Limb (tissue), 2 donors: ENCODE data around the gene ABI2.
A peak's percentile ranks its signal among the peaks of the same experiment; 100 is the strongest.
"Not testable (repeated sequence)": the region's sequence is repeated elsewhere in the genome, so short reads cannot be mapped to it uniquely, and the experiment has no call there.

Experiments used
- DNase-seq, 2 donors: peaks; one replicate each; pipeline ENCODE4 v3.0.0-alpha.2; 2016; ENCODE audit errors: extremely low spot score in 2 of 2

The ABI2 gene

DNA sequence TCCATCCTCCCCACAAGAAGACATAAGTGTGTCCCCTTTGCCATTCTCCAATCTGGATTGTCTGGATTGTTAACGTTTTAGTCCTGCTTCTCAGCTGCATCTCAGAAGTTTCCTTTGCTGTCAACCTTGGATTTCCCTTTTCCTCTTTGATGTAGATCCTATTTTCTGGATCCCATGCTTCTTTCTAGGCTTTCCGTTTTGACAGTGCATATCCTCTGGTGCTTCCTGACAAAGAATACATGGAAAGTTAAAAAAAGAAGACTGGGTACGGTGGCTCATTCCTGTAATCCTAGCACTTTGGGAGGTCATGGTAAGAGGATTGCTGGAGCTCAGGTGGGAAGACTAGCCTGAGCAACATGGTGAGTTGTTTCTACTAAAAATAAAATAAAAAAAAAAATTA, 26.8 kb downstream of the ABI2 start:
- DNase-seq: no peak

GRCh38 chr2:203359450-203359849, 31.3 kb downstream of the ABI2 start:
- DNase-seq: no peak

- DNase-seq: peak in 1 of 2 donors; percentile 6
These were observed 32.7 kb downstream of the ABI2 start for GRCh38 chr2:203360833-203361430.

GRCh38 chr2:203361495-203361894, 33.3 kb downstream of the ABI2 start:
- no peak for DNase-seq

- no peak for DNase-seq
These were observed 33.7 kb downstream of the ABI2 start for GRCh38 chr2:203361922-203362321.

GRCh38 chr2:203366639-203367466, 38.7 kb downstream of the ABI2 start:
- DNase-seq: no peak

- DNase-seq: not testable (repeated sequence)
These were observed 44.5 kb downstream of the ABI2 start for GRCh38 chr2:203372706-203373105.

DNA sequence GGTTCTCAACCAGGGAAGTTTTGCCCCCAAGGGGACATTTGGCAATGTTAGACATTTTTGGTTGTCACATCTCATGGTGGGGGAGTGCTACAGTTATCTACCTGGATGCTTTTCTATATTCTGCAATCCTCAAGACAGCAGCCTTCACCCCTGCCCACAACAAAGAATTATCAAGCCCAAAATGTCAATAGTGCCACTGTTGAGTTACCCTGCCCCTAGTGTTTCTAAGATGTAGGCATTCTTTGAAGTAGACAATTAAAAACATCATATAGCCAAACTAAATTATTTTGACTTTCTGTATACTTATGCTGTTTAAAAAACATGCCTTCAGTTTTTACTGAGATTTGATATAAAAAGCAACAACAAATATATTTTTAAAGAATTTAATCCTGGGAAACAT, 48.0 kb downstream of the ABI2 start:
- no peak for DNase-seq

GRCh38 chr2:203379156-203379555, 51.0 kb downstream of the ABI2 start:
- no peak for DNase-seq

DNA sequence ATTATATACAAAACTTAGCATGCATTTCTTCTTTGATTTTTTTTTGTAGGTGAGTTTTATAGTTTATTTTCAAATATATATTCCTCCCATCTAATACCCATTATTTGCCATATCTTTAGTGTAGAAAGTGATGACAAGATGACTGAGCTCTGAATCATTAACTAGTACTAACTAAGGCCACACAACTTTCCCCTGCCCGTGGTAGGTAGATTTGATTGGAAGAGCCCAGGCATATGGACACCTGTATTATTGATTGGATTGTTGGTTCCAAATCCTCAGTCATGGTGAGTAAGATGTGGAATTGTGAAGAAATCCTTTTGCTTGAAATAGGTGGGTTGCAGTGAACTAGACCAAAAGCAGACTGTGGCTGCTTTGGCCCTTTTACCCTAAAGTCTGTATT, 54.8 kb downstream of the ABI2 start:
- no peak for DNase-seq

- DNase-seq: not testable (repeated sequence)
These were observed 60.0 kb downstream of the ABI2 start for GRCh38 chr2:203388153-203388552.

DNA sequence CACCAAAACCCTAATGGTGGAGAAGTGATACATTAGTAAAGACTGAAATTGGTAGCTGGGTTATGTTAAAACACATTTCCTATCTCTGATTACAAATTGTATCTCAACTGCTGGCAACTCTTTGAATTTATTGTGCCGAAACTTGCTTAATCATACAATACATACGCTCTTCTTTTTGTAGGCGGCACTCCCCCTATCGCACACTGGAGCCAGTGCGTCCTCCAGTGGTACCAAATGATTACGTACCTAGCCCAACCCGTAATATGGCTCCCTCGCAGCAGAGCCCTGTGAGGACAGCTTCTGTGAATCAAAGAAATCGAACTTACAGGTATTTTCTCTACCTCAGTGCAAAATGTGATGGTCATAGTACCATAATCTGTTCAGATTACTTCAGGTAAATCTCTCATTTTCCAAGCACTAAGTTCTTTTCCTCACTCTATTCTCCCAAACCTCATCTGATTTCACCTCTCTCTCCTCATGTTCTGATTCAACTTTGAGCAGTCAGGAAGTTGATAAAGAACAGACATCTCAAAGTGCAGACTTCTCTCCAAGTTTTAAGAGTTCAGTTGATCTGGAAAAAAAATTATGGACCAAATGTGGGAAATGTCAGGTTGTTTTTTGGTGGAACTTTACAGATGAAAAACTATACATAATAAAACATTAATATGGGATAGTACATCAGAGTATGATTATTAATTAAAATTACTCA, 66.5 kb downstream of the ABI2 start:
- no peak for DNase-seq

- DNase-seq: no peak
These were observed 67.7 kb downstream of the ABI2 start for GRCh38 chr2:203395858-203396257.

- no peak for DNase-seq
These were observed 68.5 kb downstream of the ABI2 start for GRCh38 chr2:203396667-203397066.

- no peak for DNase-seq
These were observed 70.8 kb downstream of the ABI2 start for GRCh38 chr2:203399031-203399430.

DNA sequence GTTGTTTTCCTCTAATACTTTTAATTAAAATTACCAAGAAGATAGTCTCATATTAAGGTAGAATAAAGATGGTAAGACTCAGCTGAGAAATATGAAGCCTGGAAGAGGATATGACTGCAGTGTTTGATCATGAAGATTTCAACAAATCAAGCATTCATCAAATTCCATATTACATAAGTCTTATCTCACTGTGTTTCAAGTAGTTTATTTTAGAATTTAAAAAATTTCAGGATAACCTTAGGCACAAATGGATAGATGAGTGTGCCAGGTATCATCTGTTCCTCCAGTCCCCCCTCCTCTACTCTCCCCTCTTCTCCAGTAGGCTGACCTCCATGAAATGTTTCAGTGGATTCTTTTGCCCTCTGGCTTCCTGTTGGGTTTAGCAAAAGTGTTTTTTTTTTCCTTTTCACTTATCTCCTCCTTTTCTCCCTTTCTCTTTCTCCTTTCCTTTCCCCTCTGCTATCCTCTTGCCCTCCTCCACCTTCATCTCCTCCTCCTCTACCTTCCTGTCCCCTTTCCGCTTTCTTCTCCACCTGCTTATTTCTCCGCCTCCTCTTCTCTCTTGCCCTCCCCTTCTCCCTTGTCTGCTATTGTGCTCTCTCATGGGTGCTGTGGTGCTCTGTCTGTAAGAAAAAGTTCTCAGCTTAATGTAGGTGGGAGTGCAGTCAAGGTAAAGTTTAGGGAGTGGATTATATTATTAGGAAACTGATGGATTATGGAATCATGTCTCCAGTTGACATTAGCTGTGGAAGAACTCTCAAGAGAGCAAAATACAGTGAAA, 72.8 kb downstream of the ABI2 start:
- DNase-seq: no peak

DNA sequence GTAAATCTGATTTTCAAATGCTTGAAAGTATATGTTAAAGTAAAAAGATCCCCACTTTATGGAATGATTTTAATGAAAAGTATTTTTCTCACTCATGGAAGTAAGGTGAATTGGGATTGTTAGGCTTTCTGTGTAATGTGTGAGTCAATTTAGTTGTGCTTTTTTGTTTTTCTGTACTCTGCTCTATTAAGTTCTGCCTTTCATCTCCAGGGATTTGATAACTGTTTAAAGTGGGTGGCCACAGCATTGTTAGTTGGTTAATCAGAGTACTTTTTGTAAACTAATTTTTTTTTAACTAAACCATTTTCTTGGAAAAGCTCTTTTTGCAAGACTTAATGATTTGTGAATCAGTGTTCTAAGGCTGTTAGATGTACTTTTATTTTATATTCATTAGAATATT, 76.8 kb downstream of the ABI2 start:
- no peak for DNase-seq

DNA sequence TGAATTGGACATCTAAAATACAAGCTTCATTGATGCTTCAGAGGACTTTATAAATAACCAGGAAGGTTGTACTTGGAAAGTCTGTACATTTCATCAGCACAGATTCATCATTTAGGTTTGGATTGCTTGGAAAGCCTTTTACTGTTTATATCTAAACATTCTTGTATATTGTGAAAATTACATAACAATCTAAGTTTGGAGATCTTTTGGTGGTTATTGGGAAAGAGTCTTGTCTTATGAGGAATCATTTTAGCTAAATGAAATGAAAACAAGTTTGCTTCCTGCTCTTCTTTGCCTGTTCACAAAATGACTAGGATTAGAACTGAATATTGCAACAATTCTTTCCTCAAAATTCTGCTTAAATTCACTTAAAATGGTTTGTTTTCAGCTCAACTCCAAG, 79.3 kb downstream of the ABI2 start:
- no peak for DNase-seq

- no peak for DNase-seq
These were observed 84.5 kb downstream of the ABI2 start for GRCh38 chr2:203412546-203413331.

GRCh38 chr2:203413796-203414195, 85.6 kb downstream of the ABI2 start:
- DNase-seq: no peak

GRCh38 chr2:203418271-203418670, 90.1 kb downstream of the ABI2 start:
- DNase-seq: no peak
